Endodermal cell (in vitro differentiated cells): Measurements from ENCODE around the gene ATP10A. TPM values are rescaled to one million over a fixed set of nuclear protein-coding genes. Genes with fewer than 3 reads are reported as not detected.

Source experiments
- DNase-seq: peaks from one replicate; pipeline ENCODE4 v3.0.0-alpha.2; 2017
- H3K27ac ChIP-seq: 2 replicates; pipeline ENCODE4 v1.5.1; 2013; ENCODE audit warnings: mild to moderate bottlenecking, low read depth, low read length, moderate library complexity
- H3K27me3 ChIP-seq: 2 replicates; pipeline ENCODE4 v1.6.1; 2013; ENCODE audit warnings: mild to moderate bottlenecking, low read length, moderate library complexity; ENCODE audit not compliant: insufficient read depth, control insufficient read depth, poor library complexity, severe bottlenecking
- H3K36me3 ChIP-seq: 2 replicates; pipeline ENCODE4 v1.7.0; 2013; ENCODE audit warnings: mild to moderate bottlenecking, low read length, moderate library complexity; ENCODE audit not compliant: control insufficient read depth, insufficient read depth
- H3K4me1 ChIP-seq: one replicate; pipeline ENCODE4 v1.7.0; 2013; ENCODE audit warnings: low read length; ENCODE audit not compliant: control insufficient read depth, insufficient read depth
- H3K4me3 ChIP-seq: 2 replicates; pipeline ENCODE4 v1.5.1; 2013; ENCODE audit warnings: mild to moderate bottlenecking, low read length, moderate library complexity
- H3K9ac ChIP-seq: 2 replicates; pipeline ENCODE4 v1.6.1; 2013; ENCODE audit warnings: mild to moderate bottlenecking, low read length, moderate library complexity; ENCODE audit not compliant: poor library complexity, severe bottlenecking; ENCODE audit errors: extremely low read depth
- H3K9me3 ChIP-seq: 2 replicates; pipeline ENCODE4 v1.6.1; 2013; ENCODE audit warnings: mild to moderate bottlenecking, low read length, moderate library complexity; ENCODE audit not compliant: control insufficient read depth
- H3K27ac Mint-ChIP-seq: 2 replicates; pipeline ENCODE4 v1.8.0; 2020; ENCODE audit warnings: mixed read lengths
- H3K27me3 Mint-ChIP-seq: 2 replicates; pipeline ENCODE4 v1.8.0; 2021; ENCODE audit warnings: mild to moderate bottlenecking, mixed read lengths; ENCODE audit not compliant: insufficient read depth
- H3K36me3 Mint-ChIP-seq: 2 replicates; pipeline ENCODE4 v1.8.0; 2020; ENCODE audit warnings: low read depth, mixed read lengths
- H3K4me1 Mint-ChIP-seq: 2 replicates; pipeline ENCODE4 v1.8.0; 2020; ENCODE audit warnings: mixed read lengths
- H3K4me3 Mint-ChIP-seq: 2 replicates; pipeline ENCODE4 v1.8.0; 2020; ENCODE audit warnings: mild to moderate bottlenecking, moderate library complexity, mixed read lengths
- H3K9me3 Mint-ChIP-seq: 2 replicates; pipeline ENCODE4 v1.8.0; 2020; ENCODE audit warnings: mild to moderate bottlenecking, mixed read lengths
- CTCF ChIP-seq: fragments of 200-600 bp; sonication (generic); conservative IDR thresholded peaks from 2 replicates; pipeline ENCODE4 v1.5.0; 2021; ENCODE audit warnings: antibody characterized with exemption, mild to moderate bottlenecking
- WGBS, 2 experiments: methylation state at CpG; one replicate each; pipeline versions ENCODE4 v1.1.5 to v1.1.7; 2013; ENCODE audit warnings: missing lambda C conversion rate in 2 of 2, mixed read lengths in 1 of 2; ENCODE audit not compliant: insufficient coverage in 1 of 2, insufficient read length in 1 of 2; 5-methylcytosine and 5-hydroxymethylcytosine counted together
- total RNA-seq, 2 donors: library from RNA; stranded (reverse); fragmentation: NEBNext Ultra II Directional in 1 of 2; extraction: Animal tissue kit (Norgen Biotek cat#: 25700) in 1 of 2; gene quantifications; 2 replicates in 1 of 2; 3 replicates in 1 of 2; pipeline ENCODE4 v1.2.1, GENCODE V29; 2021

Gene ATP10A
- total RNA-seq, 2 donors from 2014 or later = 0.04 to 1.2 TPM

GRCh38 chr15:25694823-25695312 is 168.3 kb downstream of the ATP10A start:
- 92 to 97% methylated on average over 18 to 19 of the region's 19 CpGs for WGBS, 2 experiments

GRCh38 chr15:25694239-25694584 is 168.9 kb downstream of the ATP10A start:
- H3K36me3 ChIP-seq = no peaks in the 10 kb centered on the region
- Mint-ChIP-seq H3K9me3 (no peaks in the 10 kb centered on the region), H3K4me3 (no peak overlapping the region), H3K27me3 (peaks cover 9% of the 10 kb centered on the region), H3K36me3 (no peaks in the 10 kb centered on the region), H3K4me1 (no peaks in the 10 kb centered on the region), H3K27ac (no peak overlapping the region)
- H3K9ac ChIP-seq = no peak overlapping the region
- 84 to 100% methylated on average over 2 to 4 of the region's 4 CpGs for WGBS, 2 experiments
- no peak overlapping the region for H3K27ac ChIP-seq
- H3K27me3 ChIP-seq = no peaks in the 10 kb centered on the region
- TF ChIP-seq CTCF = no peak
- no peak for DNase-seq
- H3K4me1 ChIP-seq = no peaks in the 10 kb centered on the region
- no peaks in the 10 kb centered on the region for H3K9me3 ChIP-seq
- no peak overlapping the region for H3K4me3 ChIP-seq

More at GRCh38 chr15:25694823-25695312, 168.3 kb downstream of the ATP10A start:
- Histone ChIP-seq H3K36me3 (no peaks in the 10 kb centered on the region), H3K9ac (no peak overlapping the region), H3K27me3 (no peaks in the 10 kb centered on the region), H3K4me1 (no peaks in the 10 kb centered on the region), H3K4me3 (no peak overlapping the region), H3K9me3 (no peaks in the 10 kb centered on the region), H3K27ac (no peak overlapping the region)
- Mint-ChIP-seq H3K36me3 (no peaks in the 10 kb centered on the region), H3K27me3 (peaks cover 7% of the 10 kb centered on the region), H3K4me3 (no peak overlapping the region), H3K27ac (no peak overlapping the region), H3K9me3 (no peaks in the 10 kb centered on the region), H3K4me1 (no peaks in the 10 kb centered on the region)
- DNase-seq = no peak
- TF ChIP-seq CTCF = no peak

GRCh38 chr15:25693321-25694238 is 169.5 kb downstream of the ATP10A start:
- WGBS, 2 experiments = 85% methylated on average over 15 to 19 of the region's 19 CpGs
- Histone ChIP-seq H3K9ac (no peak overlapping the region), H3K36me3 (no peaks in the 10 kb centered on the region), H3K27ac (no peak overlapping the region), H3K27me3 (no peaks in the 10 kb centered on the region), H3K4me1 (no peaks in the 10 kb centered on the region), H3K9me3 (no peaks in the 10 kb centered on the region), H3K4me3 (no peak overlapping the region)
- TF ChIP-seq CTCF = peak; percentile 91
- Mint-ChIP-seq H3K9me3 (no peaks in the 10 kb centered on the region), H3K27me3 (peaks cover 9% of the 10 kb centered on the region), H3K27ac (no peak overlapping the region), H3K36me3 (no peaks in the 10 kb centered on the region), H3K4me3 (no peak overlapping the region), H3K4me1 (no peaks in the 10 kb centered on the region)
- DNase-seq = peak; percentile 90
